Fibroblast of gingiva (primary cell): ENCODE data around the gene EVA1A.

Source experiments
- DNase-seq: peaks from one replicate; pipeline ENCODE4 v3.0.0-alpha.2; 2011; ENCODE audit warnings: low read depth

Gene EVA1A

DNA sequence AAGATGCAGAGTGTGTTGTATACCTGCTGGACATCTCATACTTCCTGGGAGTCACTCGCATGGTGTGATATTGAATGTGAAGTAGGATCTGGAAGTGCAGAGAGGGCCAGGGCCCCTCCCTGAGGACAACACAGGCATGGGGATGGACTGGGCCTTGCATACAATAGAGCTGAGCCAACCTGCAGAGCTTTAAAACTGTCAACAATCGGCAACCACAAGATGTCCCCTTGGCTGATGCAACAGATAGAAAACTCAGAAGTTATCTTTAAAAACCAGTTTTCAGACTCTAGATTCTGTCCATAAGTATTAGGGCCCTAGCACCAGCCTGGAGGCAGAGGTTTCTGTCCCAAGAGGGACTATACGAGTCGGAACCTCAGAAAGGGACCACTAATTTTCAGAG is 19.7 kb downstream of the EVA1A start:
- no peak for DNase-seq

DNA sequence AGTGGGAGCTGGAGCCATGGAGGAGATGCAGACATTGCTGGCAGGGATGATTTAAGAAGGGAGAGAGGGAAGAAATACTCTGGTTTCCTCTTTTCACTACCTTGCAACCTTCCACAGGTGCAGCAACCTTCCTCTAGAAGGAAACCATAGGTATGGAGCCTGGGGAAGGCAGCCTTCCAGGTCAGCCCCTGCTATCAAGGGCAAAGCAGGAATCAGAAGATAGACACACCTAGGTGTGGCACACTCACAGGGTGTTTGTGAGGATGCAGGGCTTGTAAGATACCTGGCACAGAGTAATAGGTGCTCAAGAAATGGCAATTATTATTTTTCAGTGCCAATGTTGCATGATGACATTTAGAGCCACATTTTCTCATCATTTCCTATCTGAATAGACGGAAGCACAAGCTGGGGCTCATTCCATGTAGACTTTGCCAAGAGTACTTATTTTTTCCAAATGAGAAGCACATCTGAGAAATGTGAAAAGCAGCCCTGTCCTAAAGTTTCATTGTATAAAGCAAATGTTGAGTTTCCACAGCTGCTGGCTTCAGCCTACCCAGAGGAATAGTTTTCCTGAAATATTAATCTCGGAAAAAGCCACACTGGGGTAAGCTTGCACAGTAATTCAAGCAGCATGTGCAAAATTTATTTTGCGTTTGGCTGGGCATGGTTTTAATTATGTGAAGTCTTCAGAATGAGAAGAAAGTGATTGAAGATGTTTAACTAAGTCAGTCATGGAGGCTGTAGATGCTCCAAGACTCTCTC is 20.6 kb downstream of the EVA1A start:
- DNase-seq = peak; percentile 85

DNA sequence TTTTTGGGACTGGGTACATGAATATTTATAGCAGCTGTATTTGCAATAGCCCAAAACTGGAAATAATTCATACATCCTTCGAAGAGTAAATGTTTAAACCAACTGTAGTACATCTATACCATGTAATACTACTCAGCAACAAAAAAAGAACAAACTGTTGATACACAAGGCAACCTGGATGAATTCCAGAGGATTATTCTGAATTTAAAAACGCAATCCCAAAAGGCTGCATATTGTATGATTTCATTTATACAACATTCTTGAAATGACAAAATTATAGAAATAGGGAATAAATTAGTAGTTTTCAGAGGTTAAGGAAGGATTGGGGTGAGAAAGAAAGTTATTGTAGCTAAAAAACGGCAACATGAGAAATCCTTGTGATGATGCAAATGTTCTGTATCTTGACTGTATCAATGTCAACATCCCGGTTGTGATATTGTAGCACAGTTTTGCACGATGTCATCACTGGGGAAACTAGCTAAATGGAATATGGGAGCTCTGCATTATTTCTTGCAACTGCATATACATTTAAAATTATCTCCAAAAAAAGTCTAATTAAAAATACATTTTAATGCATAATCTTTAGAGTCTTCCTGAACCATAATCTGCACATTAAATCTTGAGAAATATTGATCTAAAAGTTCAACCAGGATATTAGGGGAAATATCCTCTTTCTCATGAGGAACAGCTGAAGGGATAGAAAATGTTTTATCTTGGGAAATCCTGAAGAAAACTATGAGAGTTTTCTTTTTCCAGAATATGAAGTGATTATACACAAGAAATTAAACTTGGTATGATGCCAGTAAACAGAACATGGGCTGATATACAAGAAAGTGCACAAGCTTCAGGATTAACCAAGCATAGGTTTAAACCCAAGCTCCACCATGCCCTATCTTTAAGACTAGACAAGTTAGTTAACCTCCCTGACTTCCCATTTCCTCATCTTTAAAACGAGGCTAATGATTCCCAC is 21.9 kb downstream of the EVA1A start:
- no peak for DNase-seq

DNA sequence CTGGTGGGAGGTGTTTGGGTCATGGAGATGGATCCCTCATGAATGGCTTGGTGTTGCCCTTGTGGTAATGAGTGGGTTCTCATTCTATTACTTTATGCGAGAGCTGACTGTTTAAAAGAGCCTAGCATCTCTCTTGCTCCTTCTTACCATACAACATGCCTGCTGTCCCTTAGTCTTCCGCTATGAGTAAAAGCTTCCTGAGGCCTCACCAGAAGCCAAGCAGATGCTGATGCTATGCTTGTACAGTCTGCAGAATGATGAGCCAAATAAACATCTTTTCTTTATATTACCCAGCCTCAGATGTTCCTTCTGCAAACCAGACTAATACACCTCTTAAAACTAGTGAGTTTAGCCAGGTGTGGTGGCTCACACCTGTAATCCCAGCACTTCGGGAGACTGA is 23.1 kb downstream of the EVA1A start:
- no peak for DNase-seq

DNA sequence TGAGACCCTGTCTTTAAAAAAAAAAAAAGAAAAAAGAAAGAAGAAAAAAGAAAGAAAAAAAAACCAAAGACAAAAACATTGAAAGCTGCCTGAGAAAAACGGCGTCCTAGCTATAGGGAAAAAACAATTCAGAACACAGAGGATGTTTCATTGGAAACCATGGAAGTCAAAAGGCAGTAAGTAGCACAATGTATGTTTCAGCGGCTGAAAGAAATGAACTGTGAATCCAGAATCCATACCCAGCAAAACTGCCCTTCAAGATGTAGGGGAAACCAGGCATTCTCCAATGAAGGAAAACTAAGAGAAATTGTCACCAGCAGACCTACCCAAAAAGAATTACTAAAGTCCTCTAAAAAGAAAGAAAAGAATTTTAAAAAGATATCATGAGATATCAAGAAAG is 27.6 kb downstream of the EVA1A start:
- no peak for DNase-seq

DNA sequence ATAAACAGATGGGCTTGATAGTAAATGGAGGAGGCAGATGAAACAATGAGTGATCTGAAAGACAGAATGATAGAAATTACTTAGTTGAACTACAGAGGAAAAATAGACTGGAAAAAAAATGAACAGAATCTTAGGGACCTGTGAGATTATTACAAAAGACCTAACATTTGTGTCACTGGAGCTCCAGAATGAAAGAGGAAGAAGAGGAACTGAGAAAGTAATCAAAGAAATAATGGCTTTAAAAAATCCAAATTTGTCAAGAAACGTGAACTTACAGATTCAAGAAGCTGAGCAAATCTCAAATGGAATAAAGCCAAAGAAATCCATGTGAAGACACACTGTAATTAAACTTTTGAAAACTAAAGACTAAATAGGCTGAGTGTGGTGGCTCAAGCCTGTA is 28.3 kb downstream of the EVA1A start:
- no peak for DNase-seq

DNA sequence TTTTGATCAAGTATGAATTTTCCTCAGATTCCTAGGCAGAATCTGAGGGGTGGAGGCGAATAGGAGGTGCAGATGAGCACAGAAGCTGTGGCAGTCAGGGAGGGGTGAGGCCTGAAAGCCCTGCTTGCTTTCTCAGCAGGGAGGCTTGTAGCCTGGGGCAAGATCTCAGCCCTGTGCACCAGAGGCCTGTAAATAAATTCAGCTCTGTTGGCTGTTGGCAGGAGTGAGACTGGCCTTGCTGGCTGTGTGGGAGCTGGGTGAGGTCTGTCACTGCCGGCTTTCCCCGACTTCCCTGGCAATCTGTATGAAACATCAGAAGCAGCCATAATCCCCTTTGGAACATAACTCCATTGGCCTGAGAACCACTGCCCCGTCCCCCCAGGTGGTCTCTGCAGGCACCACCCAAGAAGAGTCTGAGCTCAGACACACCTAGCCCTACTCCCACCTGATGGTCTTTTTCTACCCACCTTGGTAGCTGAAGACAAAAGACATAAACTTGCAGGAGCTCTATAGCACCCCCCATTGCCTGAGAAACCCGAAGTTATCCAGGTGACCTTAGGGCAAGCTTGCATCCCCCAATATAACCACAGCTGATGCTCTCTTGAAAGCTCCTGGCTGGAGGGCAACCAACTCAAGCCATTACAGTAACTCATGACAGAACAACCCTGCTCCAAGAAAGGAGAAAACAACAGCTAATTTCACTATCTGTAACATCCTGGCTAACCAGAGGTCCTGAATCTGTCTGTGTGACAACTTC is 32.3 kb downstream of the EVA1A start:
- peak; percentile 48 for DNase-seq

DNA sequence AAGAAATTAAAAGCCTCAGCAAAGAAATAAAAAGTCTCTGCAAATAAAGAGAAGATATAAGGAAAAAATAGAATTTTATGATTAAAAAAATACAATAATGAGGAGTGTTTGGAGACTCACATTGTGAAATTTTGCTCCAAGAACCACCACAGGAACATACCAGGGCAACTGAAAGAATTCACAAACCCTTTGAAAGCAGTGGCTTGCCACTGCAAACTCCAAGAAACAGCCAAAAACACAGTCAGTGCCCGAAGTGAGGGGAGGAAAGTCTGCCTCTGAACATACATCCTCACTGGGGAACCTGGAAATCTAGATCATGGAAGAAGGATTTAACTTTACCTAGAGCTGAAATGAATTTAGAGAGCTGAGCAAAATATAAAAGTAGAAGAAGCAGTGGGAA is 33.1 kb downstream of the EVA1A start:
- DNase-seq = peak; percentile 42

DNA sequence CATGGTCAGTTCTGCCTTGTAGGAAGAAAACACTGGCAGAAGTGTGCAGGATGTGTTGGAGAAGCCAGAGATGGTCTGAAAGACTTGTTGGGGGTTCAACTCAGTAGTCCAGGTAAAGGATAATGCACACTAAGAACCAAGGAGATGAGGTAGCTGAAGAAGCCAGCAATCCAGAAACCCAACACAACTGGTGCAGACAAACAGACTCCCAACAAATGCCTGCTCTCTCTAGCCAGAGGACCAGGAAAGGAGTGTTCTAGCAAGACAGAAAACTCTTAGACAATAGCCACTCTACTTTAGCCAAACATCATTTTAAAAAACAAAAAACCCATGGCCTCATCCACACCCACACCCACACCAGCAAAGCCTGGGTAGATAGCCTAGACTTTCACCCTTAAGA is 33.9 kb downstream of the EVA1A start:
- DNase-seq = no peak

DNA sequence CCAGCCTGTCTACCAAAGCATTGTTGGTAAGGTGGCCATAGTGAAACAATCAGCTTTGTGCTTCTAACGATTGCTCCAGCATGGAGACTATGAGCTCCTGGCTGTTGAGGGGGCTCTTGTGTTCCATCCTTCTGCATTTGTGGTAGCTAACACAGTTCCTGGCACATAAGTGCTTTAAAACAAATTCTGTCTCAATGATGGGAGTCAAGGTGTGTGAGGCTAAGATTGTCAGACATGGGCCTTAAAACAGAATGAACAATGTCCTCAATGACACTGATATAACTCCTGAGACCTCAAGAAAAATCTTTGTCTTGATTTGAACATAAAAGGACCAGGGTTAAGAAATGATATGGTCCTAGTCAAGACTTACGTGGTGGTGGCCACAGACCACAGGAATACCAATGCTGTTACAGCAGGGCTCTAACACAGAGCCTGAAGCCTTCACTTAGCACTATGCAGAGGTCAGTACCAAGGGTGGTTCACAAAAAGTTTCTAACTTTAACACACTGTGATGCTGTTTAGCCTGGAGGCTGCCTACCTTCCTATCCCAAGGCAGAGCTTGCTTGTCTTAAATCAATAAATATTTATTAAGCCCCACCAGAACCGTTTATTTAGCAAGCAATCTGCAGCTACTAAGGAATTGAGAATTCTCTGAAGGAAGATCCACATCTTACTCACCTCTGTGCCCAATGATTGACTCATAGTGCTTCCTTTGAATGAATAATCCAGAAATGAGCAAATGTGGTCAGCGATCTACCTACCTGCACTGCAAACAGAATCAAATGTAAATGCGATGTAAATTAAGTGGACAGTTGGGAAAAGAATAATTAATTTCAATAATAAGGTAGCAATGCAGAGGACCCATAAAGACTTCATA is 35.1 kb downstream of the EVA1A start:
- no peak for DNase-seq

DNA sequence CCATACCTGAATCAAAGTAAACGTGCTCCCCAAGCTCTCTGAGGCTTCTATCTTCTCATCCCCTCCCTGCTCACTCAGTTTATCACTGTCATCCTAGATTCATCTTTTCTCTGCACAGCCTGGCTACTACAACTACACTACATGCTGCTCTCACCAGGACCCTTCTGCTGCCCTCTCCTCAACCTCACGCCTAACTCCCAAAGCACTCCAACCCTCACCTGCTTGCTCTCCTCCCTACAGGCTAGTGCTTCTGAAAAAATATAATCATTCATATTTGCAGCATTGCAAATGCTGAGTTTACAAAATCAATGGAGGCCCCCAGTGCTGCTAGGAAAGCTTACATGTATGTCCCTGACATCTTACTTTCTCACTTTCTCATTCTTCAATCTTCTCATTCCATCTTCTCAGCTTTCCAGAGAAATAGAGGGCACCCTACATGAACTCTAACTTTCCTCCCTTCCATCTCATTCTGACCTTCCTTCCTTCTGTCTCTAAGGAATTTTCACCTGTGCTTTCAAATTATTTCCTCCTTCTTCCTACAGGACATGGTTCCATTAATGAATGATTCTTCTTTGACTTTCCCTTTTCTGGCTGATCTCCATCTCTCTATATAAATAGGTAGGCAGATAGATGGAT is 36.3 kb downstream of the EVA1A start:
- no peak for DNase-seq

DNA sequence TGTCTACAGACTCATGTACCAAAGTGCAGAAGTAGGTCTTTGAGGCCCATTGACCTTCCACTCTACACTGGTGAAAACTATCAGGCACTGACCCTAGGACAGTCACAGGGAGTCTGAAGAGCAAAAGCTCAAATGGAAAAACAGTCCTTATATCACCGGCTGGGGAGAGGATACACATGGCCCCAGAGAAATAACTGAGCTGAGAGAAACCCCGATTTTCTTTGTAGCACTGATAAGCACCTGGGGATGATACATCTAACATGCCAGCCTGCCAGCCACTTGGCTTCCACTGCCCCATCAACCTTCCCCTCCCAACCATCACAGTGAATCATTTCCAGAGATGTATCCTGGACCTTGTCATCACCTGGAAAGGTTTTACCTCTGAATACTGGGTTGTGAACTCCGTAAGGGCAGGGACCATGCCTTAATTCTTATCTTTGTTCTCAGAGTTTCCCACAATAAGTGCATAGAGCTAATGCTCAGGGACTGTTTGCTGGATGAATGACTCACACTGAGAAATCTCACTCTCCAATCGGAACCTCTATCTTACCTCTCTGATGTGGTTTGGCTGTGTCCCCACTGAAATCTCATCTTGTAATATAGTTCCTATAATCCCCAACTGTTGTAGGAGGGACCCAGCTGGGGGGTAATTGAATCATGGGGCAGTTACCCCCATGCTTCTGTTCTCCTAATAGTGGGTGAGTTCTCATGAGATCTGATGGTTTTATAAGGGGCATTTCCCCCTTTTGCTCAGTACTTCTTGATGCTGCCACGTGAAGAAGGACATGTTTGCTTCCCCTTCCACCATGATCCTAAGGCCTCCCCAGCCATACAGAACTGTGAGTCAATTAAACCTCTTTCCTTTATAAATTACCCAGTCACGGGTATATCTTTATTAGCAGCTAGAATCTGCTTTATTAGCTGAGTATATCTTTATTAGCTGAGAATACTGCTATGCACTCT is 37.1 kb downstream of the EVA1A start:
- DNase-seq = no peak

DNA sequence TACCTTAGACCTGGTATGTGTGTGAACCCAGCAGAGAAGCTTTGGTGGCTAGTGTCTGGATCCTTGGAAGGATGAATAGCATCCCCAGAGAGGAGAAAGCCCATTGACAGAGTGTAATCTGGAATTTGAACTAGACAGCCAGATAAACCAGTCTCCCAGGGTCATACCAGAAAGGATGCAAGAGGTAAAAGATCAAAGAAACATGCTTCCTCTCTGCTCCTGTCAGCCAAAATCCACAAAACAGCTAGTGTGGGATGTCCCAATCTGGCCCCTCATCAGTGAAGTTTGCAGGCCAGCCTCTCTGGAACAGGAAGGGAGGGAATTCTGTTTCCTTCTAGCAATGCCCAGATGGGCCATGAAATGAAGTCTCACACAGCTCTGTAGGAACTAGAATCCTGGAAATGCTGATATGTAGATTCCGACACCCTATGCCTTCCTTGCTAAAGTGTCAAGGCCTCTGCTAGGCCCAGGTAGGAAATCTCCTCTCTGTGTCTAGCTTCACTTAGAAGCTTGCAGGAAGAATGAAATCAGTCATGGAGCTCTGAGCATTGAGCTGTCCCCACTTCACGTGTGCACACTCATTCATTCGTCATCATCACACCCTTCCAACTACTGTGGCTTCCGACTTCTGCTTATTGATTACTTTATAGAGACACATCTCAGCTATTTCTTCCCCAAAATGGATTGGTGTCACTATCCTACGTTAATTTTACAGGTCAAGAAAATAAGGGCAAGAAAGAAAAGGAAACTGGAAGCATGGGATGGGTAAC is 38.0 kb downstream of the EVA1A start:
- no peak for DNase-seq

DNA sequence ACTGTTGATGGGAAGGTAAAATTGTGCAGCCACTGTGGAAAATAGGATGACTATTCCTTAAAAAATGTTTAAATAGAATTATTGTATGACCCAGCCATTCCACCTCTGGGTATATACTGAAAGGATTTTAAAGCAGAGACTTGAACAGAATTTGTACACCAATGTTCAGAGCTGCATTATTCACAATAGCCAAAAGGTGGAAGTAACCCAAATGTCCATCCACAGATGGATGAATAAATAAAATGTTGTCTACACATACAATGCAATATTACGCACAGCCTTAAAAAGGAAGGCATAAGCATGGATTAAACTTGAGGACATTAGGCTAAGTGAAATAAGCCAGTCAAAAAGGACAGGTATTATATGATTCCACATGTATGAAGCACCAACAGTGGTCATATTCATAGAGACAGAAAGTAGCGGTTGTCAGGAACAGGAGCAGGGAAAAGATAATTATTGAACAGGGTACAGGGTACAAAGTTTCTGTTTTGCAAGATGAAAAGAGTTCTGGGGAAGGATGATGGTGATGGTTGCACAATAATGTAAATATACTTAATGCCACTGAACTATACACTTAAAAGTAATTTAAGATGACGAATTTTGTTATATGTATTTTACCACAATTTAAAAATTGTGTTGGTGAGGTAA is 39.4 kb downstream of the EVA1A start:
- DNase-seq = no peak

DNA sequence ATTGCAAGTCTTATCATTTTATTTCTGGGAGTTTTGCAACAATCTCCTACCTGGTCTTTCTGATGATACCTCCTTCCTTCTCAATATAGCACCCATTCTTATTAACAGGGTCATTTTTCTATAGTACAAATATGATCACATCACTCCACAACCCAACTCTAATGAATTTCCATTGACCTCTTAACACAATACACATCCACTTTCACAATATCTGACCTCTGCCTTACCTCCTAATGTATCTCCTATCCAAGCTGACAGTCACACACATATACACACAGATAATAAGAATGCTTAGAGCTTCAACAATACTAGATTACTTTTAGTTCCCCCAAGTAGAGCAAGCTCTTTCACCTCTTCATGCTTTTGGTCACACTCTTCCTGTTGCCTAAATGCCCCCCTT is 40.9 kb downstream of the EVA1A start:
- DNase-seq = no peak

DNA sequence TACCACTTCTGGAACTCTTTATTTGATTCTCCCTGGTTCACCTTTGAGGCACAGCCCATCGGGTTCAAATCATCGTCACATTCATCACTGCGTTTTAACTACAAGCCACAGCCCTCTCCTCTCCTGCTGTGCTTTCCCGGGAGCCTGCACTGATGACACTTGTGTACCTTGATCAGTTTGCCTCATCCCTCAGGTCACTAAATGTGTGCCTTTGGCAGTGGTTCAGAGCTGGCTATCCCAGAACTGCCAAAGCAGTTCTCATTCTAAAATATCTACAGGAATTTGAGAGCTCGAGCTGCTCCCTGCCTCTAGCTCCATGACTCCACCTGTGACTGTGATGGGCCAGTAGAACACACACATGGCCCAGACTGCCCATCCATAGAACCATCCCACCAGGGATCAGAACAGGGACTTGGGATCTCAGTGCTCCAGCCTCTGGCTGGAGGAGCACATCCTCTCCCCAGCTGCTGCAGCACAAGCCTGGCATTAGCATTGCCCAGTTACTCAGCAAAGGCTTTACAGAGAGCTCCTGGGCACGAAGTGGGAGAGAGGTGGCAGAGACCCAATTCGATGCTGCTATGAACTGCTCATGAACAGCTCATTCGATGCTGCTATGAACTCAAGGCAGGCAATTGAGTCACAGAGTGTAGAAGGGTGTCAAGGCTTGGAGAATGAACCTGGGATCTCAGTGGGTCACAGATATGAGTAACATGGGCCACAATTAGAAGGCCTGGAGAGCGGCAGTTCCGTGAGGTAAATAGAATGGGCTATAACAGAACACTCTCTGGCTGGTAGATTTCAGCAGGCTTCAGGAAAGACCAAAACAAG is 41.9 kb downstream of the EVA1A start:
- no peak for DNase-seq

DNA sequence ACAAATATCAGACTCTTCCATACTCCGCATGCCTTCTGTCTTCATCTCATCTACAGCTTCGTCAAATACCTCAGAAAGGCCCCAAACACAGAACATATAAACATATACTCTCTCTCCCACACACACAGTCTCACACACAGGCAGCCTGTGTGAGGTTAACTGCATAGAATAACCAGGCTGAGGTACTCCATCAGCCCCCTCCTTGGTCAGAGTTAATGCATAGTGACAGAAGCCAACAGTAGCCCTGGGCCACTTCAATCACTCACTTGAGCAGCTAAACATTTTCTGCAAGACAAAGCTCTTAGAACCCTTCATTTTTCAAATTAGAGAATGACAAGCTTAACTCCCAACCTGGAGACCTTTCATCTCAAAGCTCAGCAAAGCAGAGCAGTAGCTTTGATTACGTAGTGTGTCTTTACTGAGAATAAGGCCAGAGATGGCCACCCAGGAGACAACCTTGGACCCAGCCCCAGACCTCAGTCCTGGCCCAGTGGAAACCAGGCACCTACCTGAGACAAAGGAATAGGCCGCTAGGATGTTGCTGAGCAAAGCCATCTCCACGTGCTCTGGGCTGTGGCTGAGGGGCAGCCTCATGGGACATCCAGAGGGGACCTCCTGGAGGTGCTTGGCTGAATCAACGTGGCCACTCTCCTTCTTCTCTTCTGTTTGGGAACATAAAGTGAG is 43.0 kb downstream of the EVA1A start:
- DNase-seq = no peak
